ENCODE measurements around the gene PCDHGC3.

DNA sequence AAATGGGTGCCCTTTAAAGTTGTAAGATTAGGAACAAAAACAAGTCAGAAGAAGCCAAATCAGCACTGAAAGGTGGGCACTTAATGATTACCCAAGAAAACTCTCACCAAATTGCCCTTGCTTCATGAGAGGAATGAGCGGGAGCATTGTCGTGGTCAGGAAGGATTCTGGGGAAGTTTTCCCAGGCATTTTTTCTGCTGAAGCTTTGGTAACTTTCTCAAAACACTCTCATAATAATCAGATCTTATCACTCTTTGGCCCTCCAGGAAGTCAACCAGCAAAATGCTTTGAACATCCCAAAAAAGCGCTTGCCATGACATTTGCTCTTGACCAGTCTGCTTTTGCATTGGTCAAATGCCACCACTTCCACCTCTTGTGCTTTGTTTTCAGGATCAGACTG is 10.4 kb upstream of the PCDHGC3 start:
- TF ChIP-seq ATF2 (IDR thresholded peaks at IDR 0.05; ENCODE audit: low read length) (no peak), EP300 (IDR thresholded peaks at IDR 0.05; ENCODE audit: borderline replicate concordance in 1 of 2, low read depth in 2 of 2, low read length in 2 of 2) (no peak), POLR2A (IDR thresholded peaks at IDR 0.05; ENCODE audit: control extremely low read depth in 1 of 2, low read depth in 2 of 2, low read length in 2 of 2) (no peak), TEAD4 (IDR thresholded peaks at IDR 0.05; ENCODE audit: low read depth, low read length) (no peak), PHF8 (conservative IDR thresholded peaks at IDR 0.05; ENCODE audit: low read depth, low read length) (no peak)
- TF ChIP-seq, protein P1, sequence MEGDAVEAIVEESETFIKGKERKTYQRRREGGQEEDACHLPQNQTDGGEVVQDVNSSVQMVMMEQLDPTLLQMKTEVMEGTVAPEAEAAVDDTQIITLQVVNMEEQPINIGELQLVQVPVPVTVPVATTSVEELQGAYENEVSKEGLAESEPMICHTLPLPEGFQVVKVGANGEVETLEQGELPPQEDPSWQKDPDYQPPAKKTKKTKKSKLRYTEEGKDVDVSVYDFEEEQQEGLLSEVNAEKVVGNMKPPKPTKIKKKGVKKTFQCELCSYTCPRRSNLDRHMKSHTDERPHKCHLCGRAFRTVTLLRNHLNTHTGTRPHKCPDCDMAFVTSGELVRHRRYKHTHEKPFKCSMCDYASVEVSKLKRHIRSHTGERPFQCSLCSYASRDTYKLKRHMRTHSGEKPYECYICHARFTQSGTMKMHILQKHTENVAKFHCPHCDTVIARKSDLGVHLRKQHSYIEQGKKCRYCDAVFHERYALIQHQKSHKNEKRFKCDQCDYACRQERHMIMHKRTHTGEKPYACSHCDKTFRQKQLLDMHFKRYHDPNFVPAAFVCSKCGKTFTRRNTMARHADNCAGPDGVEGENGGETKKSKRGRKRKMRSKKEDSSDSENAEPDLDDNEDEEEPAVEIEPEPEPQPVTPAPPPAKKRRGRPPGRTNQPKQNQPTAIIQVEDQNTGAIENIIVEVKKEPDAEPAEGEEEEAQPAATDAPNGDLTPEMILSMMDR (IDR thresholded peaks at IDR 0.05; ENCODE audit: control extremely low read depth in 1 of 3, insufficient read depth in 1 of 3, low read depth in 1 of 3, low read length in 3 of 3), result no peak
